ENCODE measurements around the gene ASB5. TPM values are rescaled to one million over a fixed set of nuclear protein-coding genes. Genes with fewer than 3 reads are reported as not detected.

The ASB5 gene
- total RNA-seq, 4 donors from 2014 or later = 21.8 to 69.1 (median 25.9) TPM

DNA sequence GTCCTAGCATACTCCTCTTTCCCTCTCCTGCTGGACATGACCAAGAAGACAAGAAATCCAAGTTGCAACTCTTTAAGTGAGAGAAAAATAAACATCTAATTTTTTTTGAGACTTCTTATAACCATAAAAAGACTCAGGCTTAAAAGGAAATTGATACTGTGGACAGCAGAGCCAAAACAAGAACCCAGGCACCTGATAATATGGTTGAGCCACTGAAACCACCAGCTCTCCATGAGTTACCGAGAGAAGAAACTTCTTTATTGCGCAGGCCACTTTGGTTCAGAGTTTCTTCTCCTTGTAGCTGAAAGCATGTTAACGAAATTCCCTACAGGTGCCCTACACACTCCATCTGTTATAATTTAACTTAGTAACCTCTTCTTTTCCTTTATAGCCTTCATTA is 39.4 kb upstream of the ASB5 start:
- 92 to 95% methylated on average over 3 of the region's 3 CpGs for WGBS, 2 donors (ENCODE audit: low coverage in 1 of 2)
- H3K27ac ChIP-seq = no peak overlapping the region
- no peaks in the 10 kb centered on the region for H3K27me3 ChIP-seq
- no peaks in the 10 kb centered on the region for H3K9me3 ChIP-seq
- H3K4me1 ChIP-seq = no peaks in the 10 kb centered on the region
- H3K36me3 ChIP-seq = no peaks in the 10 kb centered on the region
- no peak for ATAC-seq
- H3K4me3 ChIP-seq = no peak overlapping the region
- TF ChIP-seq POLR2AphosphoS5 (IDR thresholded peaks at IDR 0.05) (no peak), EP300 (IDR thresholded peaks at IDR 0.05) (no peak)

DNA sequence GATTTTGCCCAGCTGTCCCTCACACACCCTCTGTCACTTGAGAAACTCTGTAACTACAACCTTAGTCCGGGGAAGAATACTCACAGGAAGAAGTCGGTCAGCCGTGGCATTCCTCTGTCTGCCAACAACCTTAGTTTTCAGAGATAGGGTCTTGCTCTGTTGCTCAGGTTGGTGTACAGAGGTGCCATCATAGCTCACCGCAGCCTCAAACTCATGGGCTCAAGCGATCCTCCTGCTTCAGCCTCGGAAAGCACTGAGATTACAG is 38.6 kb upstream of the ASB5 start:
- Histone ChIP-seq H3K36me3 (no peaks in the 10 kb centered on the region), H3K9me3 (no peaks in the 10 kb centered on the region), H3K27ac (no peak overlapping the region), H3K27me3 (no peaks in the 10 kb centered on the region), H3K4me1 (no peaks in the 10 kb centered on the region), H3K4me3 (no peak overlapping the region)
- TF ChIP-seq POLR2AphosphoS5 (IDR thresholded peaks at IDR 0.05) (no peak), EP300 (IDR thresholded peaks at IDR 0.05) (no peak), POLR2A (IDR thresholded peaks at IDR 0.05) (no peak)
- TF ChIP-seq, protein P1, sequence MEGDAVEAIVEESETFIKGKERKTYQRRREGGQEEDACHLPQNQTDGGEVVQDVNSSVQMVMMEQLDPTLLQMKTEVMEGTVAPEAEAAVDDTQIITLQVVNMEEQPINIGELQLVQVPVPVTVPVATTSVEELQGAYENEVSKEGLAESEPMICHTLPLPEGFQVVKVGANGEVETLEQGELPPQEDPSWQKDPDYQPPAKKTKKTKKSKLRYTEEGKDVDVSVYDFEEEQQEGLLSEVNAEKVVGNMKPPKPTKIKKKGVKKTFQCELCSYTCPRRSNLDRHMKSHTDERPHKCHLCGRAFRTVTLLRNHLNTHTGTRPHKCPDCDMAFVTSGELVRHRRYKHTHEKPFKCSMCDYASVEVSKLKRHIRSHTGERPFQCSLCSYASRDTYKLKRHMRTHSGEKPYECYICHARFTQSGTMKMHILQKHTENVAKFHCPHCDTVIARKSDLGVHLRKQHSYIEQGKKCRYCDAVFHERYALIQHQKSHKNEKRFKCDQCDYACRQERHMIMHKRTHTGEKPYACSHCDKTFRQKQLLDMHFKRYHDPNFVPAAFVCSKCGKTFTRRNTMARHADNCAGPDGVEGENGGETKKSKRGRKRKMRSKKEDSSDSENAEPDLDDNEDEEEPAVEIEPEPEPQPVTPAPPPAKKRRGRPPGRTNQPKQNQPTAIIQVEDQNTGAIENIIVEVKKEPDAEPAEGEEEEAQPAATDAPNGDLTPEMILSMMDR (IDR thresholded peaks at IDR 0.05) = no peak
- no peak for ATAC-seq
- WGBS, 2 donors (ENCODE audit: low coverage in 1 of 2) = 60 to 65% methylated on average over 1 to 5 of the region's 6 CpGs

DNA sequence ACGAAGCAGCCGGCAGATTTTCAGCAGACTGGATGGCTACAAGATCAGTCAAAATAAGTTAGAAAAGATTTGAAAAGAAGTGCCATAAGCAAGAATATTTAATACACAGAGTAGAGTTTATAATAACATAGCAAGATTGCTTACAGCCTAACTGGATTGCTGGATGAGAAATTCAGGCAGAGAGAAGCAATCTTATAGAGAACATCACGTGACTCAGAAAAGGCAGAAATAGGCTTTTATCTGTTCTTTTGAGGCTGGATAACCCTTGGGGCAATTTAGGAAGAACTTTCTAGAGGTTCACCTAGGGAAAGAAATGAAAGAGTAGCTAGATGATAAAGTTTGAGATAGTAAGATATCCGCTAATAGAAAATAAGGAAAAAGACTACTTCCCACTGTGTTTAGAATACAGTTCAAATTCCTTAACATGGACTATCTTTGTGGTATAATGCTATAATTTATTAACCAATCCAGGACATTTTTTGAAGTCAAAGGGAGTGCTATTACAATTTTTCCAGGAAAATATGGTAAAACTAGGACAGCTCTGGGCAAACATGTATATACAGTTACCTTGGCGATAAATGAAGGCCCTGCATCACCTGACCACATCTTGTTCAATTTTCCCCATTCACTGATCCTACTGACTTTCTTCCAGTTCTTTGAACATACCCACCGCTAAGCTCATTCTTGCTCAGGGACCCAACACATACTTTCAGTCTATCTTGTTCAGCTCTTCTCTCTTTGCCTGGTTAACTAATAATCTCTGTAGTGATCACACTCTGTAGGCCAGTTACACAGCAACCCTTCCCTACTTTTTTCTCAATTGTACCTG is 38.0 kb upstream of the ASB5 start:
- no peaks in the 10 kb centered on the region for H3K9me3 ChIP-seq
- H3K4me3 ChIP-seq = no peak overlapping the region
- no peak for ATAC-seq
- 65 to 73% methylated on average over 6 of the region's 6 CpGs for WGBS, 2 donors (ENCODE audit: low coverage in 1 of 2)
- no peak for TF ChIP-seq EP300 (IDR thresholded peaks at IDR 0.05)
- TF ChIP-seq POLR2AphosphoS5 (IDR thresholded peaks at IDR 0.05) = no peak
- TF ChIP-seq, protein P1 (IDR thresholded peaks at IDR 0.05) = no peak
- TF ChIP-seq POLR2A (IDR thresholded peaks at IDR 0.05) = no peak
- H3K27ac ChIP-seq = no peak overlapping the region
- H3K27me3 ChIP-seq = no peaks in the 10 kb centered on the region
- H3K36me3 ChIP-seq = no peaks in the 10 kb centered on the region
- no peaks in the 10 kb centered on the region for H3K4me1 ChIP-seq

DNA sequence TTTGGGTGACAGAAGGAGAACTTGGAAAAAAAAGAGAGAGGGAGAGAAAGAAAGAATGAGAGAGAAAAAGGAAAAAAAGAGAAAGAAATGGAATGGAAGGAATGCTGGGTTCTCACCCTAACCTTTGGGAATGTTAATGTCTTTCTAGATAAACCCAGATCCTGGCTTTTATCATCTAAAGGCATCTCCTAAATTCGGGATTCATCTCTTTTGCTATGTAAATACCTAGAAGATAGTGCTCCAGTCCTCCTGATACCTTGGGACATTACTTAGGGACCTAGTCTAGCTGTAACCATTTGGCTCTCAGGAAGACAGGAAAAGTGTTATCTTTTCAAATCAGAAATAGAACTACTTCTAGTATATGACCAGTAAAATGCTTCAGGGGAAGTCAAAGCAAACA is 34.9 kb upstream of the ASB5 start:
- Histone ChIP-seq H3K27ac (no peak overlapping the region), H3K4me1 (no peaks in the 10 kb centered on the region), H3K4me3 (no peak overlapping the region), H3K9me3 (no peaks in the 10 kb centered on the region), H3K36me3 (no peaks in the 10 kb centered on the region), H3K27me3 (no peaks in the 10 kb centered on the region)
- 18 to 57% methylated on average over 1 of the region's 1 CpG for WGBS, 2 donors (ENCODE audit: low coverage in 1 of 2)
- no peak for ATAC-seq
- TF ChIP-seq EP300 (IDR thresholded peaks at IDR 0.05) = no peak
- TF ChIP-seq, protein P1 (IDR thresholded peaks at IDR 0.05) = no peak
- TF ChIP-seq POLR2AphosphoS5 (IDR thresholded peaks at IDR 0.05) = no peak
- TF ChIP-seq POLR2A (IDR thresholded peaks at IDR 0.05) = no peak

DNA sequence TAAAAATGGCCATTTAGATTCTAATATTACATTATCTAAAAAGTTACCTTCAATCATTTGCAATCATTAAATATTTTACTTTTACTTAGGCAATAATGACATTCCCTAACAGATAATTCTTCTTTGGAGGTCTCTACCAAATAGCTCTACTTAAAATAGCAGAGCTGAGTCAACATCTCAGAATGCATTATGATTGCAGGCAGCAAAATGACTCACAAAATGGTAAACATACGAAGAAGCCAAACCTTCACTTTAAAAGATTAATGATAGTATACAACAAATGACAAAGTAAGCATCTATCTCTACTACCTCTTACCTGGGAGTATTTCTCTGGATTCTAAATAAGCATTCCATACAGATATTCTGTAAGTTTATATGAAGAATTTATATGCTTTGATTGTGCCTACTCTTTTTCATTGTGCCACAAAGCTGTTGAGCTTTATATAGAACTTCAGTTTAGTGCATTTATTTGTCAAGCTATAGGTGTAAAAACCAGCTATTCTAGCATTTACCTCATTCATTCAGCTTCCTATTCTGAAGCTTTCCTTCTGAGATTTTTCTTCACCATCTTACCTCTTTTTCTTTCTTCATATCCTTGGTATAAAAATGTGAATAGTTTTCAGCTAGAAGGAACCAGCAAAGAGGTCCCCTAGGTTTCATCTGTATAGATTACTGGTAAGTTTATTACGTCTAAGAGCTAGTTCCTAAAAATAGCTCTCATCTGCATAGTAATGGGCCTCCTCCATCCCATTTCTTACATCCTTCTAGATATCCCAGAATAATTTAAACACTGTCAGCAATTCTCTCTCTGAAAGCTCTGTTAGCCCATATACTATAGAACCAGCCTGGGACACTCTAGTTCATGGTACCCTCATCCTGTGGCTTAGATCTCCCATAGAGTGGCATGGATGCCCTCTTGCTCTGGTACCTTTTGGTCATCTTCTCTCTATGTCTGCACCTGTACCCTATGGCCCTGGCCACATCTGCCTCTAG is 33.6 kb upstream of the ASB5 start:
- 16 to 28% methylated on average over 2 of the region's 2 CpGs for WGBS, 2 donors (ENCODE audit: low coverage in 1 of 2)
- ATAC-seq = no peak
- Histone ChIP-seq H3K27me3 (no peaks in the 10 kb centered on the region), H3K9me3 (no peaks in the 10 kb centered on the region), H3K27ac (no peak overlapping the region), H3K4me1 (no peaks in the 10 kb centered on the region), H3K36me3 (no peaks in the 10 kb centered on the region), H3K4me3 (no peak overlapping the region)
- TF ChIP-seq POLR2AphosphoS5 (IDR thresholded peaks at IDR 0.05) = peak; percentile 43
- no peak for TF ChIP-seq EP300 (IDR thresholded peaks at IDR 0.05)
- no peak for TF ChIP-seq POLR2A (IDR thresholded peaks at IDR 0.05)
- TF ChIP-seq, protein P1 (IDR thresholded peaks at IDR 0.05) = no peak
